Measurements from ENCODE around the gene ANKS1B. TPM values are rescaled to one million over a fixed set of nuclear protein-coding genes. Genes with fewer than 3 reads are reported as not detected.

ANKS1B gene
- total and polyA plus RNA-seq, 2 of the 4 experiments (the other 2 are of a cell fraction) = 0.17 to 0.18 TPM

- H2AFZ ChIP-seq (replicated peaks; ENCODE audit: low read length, poor library complexity) = no peak overlapping the region
- H2AK9ac ChIP-seq (replicated peaks; ENCODE audit: low read depth, low read length, poor library complexity) = no peak overlapping the region
- H4K20me1 ChIP-seq (ENCODE audit: insufficient read depth, low read length) = no peaks in the 10 kb centered on the region
- TF ChIP-seq ELK1 (IDR thresholded peaks at IDR 0.05; ENCODE audit: borderline replicate concordance, low read depth, low read length) (no peak), MAZ (IDR thresholded peaks at IDR 0.05; ENCODE audit: borderline replicate concordance, low read depth, low read length) (no peak), POLR2A (IDR thresholded peaks at IDR 0.05; ENCODE audit: low read depth, low read length) (no peak), CEBPB (IDR thresholded peaks at IDR 0.05; ENCODE audit: low read depth, low read length) (no peak), RCOR1 (IDR thresholded peaks at IDR 0.05; ENCODE audit: insufficient replicate concordance, low read length) (no peak), CTCF (conservative IDR thresholded peaks at IDR 0.05; ENCODE audit: low read depth, low read length) (no peak), NFE2L2 (IDR thresholded peaks at IDR 0.05; ENCODE audit: low read depth, low read length) (no peak), BHLHE40 (IDR thresholded peaks at IDR 0.05; ENCODE audit: low read depth, low read length) (no peak), RAD21 (IDR thresholded peaks at IDR 0.05; ENCODE audit: low read length) (no peak), MXI1 (IDR thresholded peaks at IDR 0.05; ENCODE audit: borderline replicate concordance, low read depth, low read length) (no peak), FOS (IDR thresholded peaks at IDR 0.05; ENCODE audit: low read depth, low read length) (no peak), RFX5 (IDR thresholded peaks at IDR 0.05; ENCODE audit: low read depth, low read length) (no peak)
- H3K27me3 ChIP-seq (ENCODE audit: control insufficient read depth, insufficient read depth, low read length) = no peaks in the 10 kb centered on the region
- CTCF ChIA-PET = no interaction called here
- no peak overlapping the region for H2BK5ac ChIP-seq (ENCODE audit: low read depth, low read length, poor library complexity, severe bottlenecking)
- no peaks in the 10 kb centered on the region for H3K79me1 ChIP-seq (ENCODE audit: low read depth in 1 of 2, low read length in 2 of 2)
- H2BK15ac ChIP-seq (ENCODE audit: low read depth, low read length) = no peak overlapping the region
- no peak overlapping the region for H3K4me2 ChIP-seq (ENCODE audit: low read depth, low read length)
- WGBS, 2 experiments (ENCODE audit: extremely low coverage in 2 of 2, insufficient read length in 1 of 2) = no CpG with 5 or more reads among the region's 2 CpGs
- H3K4me1 ChIP-seq (ENCODE audit: control insufficient read depth, insufficient read depth, low read length) = no peaks in the 10 kb centered on the region
- H4K5ac ChIP-seq (ENCODE audit: low read depth, low read length) = no peak overlapping the region
- no peak overlapping the region for H3K23ac ChIP-seq (ENCODE audit: low read depth, low read length)
- ATAC-seq (ENCODE audit: low read depth) (no peak), DNase-seq (no peak)
- POLR2A ChIA-PET (ENCODE audit: unreplicated experiment) = no interaction called here
- no peak overlapping the region for H3K27ac ChIP-seq (ENCODE audit: insufficient read depth, low read length)
- H3K9me1 ChIP-seq (ENCODE audit: insufficient read depth, low read length) = no peaks in the 10 kb centered on the region
- no peak overlapping the region for H4K8ac ChIP-seq (ENCODE audit: low read depth in 2 of 2, low read length in 2 of 2)
- no peak overlapping the region for H3K9ac ChIP-seq (ENCODE audit: low read depth, low read length)
- peaks cover 4% of the 10 kb centered on the region; the same call in 1 of the 2 replicates for H3K9me3 ChIP-seq (ENCODE audit: control insufficient read depth, insufficient read depth, low read length)
- H3K56ac ChIP-seq (ENCODE audit: extremely low read depth, insufficient read depth, low read length) = no peak overlapping the region
- no peak overlapping the region for H3K4me3 ChIP-seq (ENCODE audit: insufficient read depth, low read depth, low read length)
- H2AK5ac ChIP-seq (ENCODE audit: low read depth, low read length) = no peak overlapping the region
- no peak overlapping the region for H2BK20ac ChIP-seq (ENCODE audit: low read depth, low read length)
- H3K36me3 ChIP-seq (ENCODE audit: control insufficient read depth, insufficient read depth, low read length) = no peaks in the 10 kb centered on the region
- BruUV-seq (replicated peaks) = no TSS peak
- no peak overlapping the region for H3K18ac ChIP-seq (ENCODE audit: low read depth, low read length)
- in situ Hi-C loops (cut with MboI; ENCODE audit: low sequenced_read_pairs) = no loop called here
- no peak overlapping the region for H2BK120ac ChIP-seq (ENCODE audit: low read depth, low read length)
- H4K91ac ChIP-seq (ENCODE audit: insufficient read depth, low read depth, low read length) = no peak overlapping the region
- no peak overlapping the region for H3K14ac ChIP-seq (replicated peaks; ENCODE audit: low read depth, low read length)
- intact Hi-C loops (cut with micrococcal nuclease) = no loop called here
- dilution Hi-C loops (cut with HindIII; ENCODE audit: low sequenced_read_pairs, unreplicated experiment) = no loop called here
- no peak overlapping the region for H3K4ac ChIP-seq (ENCODE audit: low read depth, low read length)
These were observed 462.3 kb downstream of the ANKS1B start for GRCh38 chr12:99522456-99522855.

Measured in IMR-90 (cell line).